ENCODE measurements around the gene ECM1. TPM values are rescaled to one million over a fixed set of nuclear protein-coding genes. Genes with fewer than 3 reads are reported as not detected.

The ECM1 gene
- total and polyA plus RNA-seq, 2 donors (not counting 1 experiment from before 2014, with no cell fraction given): 1.9 to 2.3 TPM

DNA sequence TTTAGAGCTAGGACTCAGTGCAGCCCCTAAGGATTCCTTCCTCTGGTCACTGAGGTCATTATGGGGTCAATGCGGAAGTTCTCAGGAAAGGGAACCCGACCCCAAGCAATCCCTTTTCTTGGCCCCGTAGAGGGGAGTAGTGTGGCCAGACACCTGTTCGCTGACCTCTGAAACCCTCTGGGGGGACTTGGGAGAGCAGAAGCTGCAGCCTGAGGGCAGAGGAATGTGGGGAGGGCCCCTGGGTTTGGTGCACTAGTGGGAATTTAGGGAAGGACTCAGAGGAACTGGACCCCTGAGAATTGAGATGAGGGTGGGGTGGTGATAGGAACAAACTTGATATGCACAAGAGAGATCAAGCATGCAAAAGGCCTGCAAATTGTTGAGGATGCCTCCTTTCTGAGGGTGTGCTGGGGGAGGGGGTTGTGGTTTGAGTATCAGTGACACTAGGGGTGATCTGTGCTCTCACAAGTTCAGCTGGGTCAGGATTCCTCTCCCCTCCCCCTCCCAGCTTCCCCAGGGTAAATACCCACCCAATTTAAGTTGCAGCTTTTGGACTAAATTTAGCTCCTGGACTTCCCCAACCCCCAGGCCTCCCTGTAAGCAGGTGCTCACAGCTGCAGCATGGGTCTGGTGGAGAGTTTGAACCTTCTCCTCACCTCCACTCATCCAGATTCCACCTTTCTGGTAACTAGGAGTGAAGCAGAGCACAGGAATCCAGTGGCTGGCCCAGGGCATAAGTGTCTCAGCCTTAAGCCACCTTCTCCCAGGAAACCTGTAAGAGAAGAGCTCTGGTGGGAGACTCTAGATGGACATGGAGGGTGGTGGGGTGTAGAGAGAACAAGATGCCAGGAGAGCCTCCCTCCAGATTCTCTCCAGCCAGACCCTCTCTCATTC lies 54.8 kb downstream of the ECM1 start:
- Mint-ChIP-seq H3K27ac (peak overlapping the region; percentile 98), H3K4me3 (peak overlapping the region; percentile 99), H3K27me3 (no peaks in the 10 kb centered on the region), H3K4me1 (peaks cover 66% of the 10 kb centered on the region), H3K9me3 (ENCODE audit: insufficient read depth) (no peaks in the 10 kb centered on the region)
- 0% methylated on average over 4 of the region's 4 CpGs for WGBS (ENCODE audit: insufficient coverage)
- Histone ChIP-seq H3K9ac (ENCODE audit: low read length) (peak overlapping the region; percentile 93), H3K79me2 (ENCODE audit: control insufficient read depth, insufficient read depth, low read length) (peaks cover 36% of the 10 kb centered on the region), H3K27ac (ENCODE audit: low read length in 2 of 2) (peak overlapping the region; percentile 96 to 99), H3K4me3 (ENCODE audit: control extremely low read depth in 1 of 5, extremely low read depth in 1 of 5, insufficient read depth in 1 of 5, low read depth in 2 of 5, low read length in 4 of 5) (peak overlapping the region; percentile 63 to 89 (median 80)), H3K4me1 (ENCODE audit: control insufficient read depth in 2 of 2, insufficient read depth in 2 of 2, low read length in 2 of 2) (peaks cover 61 to 75% of the 10 kb centered on the region in 2 donors), H3K27me3 (replicated peaks in 1 of 4; ENCODE audit: control extremely low read depth in 1 of 4, control insufficient read depth in 3 of 4, insufficient read depth in 4 of 4, low read length in 3 of 4) (no peaks in the 10 kb centered on the region), H4K20me1 (ENCODE audit: control insufficient read depth, insufficient read depth, low read length, poor library complexity, severe bottlenecking) (peaks cover 3% of the 10 kb centered on the region), H2AFZ (ENCODE audit: insufficient read depth, low read depth, low read length, poor library complexity, severe bottlenecking) (no peak overlapping the region), H3K9me3 (ENCODE audit: control extremely low read depth in 1 of 3, control insufficient read depth in 2 of 3, insufficient read depth in 1 of 3, low read length in 2 of 3) (no peaks in the 10 kb centered on the region), H3K4me2 (replicated peaks; ENCODE audit: low read depth, low read length, poor library complexity, severe bottlenecking) (peak overlapping the region; percentile 90), H3K36me3 (replicated peaks in 1 of 2; ENCODE audit: control extremely low read depth in 1 of 2, control insufficient read depth in 1 of 2, extremely low read depth in 1 of 2, insufficient read depth in 2 of 2, low read length in 1 of 2) (no peaks in the 10 kb centered on the region)
- POLR2A ChIA-PET: interaction anchor here (0.5 to 10.3 kb wide), 12 partner anchors 11 to 75 kb away, joined by 3 to 371 read pairs (median 8); partner anchors contain the start of genes ENSA, MCL1 and TARS2
- CTCF ChIA-PET: interaction anchor here (0.7 to 14.8 kb wide), 17 partner anchors 14 to 627 kb away, joined by 3 to 661 read pairs (median 4); partner anchors contain the start of genes ENSA, FALEC, GOLPH3L and MCL1
- TF ChIP-seq CTCF (IDR thresholded peaks at IDR 0.05): no peak
- TF ChIP-seq EZH2 (IDR thresholded peaks at IDR 0.05; ENCODE audit: borderline replicate concordance, insufficient read depth, low read depth, low read length, poor library complexity, severe bottlenecking): no peak
- peak; percentile 61 for ATAC-seq (ENCODE audit: low read depth)
- intact Hi-C loops (cut with micrococcal nuclease): loop anchor here (1.0 to 5.0 kb wide), 10 partner anchors 11 to 496 kb away; partner anchors contain the start of genes ARNT, CDC42SE1, CTSS and ENSA
- DNase-seq: peak; percentile 97

Small RNA genes lying within 50 kb of the gene (small RNA-seq; reads per million reads assigned to genes)
- gene MIR4257 (ENCODE audit: insufficient read length, low read depth, low replicate concordance): not detected

Other genes with a start within 250 kb of the ECM1 start
- 134 and 135 TPM in 2 replicates for gene APH1A, start 239.1 kb upstream of the ECM1 start, total RNA-seq
- 165 and 197 TPM in 2 replicates for gene APH1A, start 239.1 kb upstream of the ECM1 start, polyA plus RNA-seq
- 0.76 and 1.5 TPM in 2 replicates for gene C1orf54, start 235.3 kb upstream of the ECM1 start, total RNA-seq
- gene C1orf54, start 235.3 kb upstream of the ECM1 start, polyA plus RNA-seq: 2.1 and 3.0 TPM in 2 replicates
- 0.27 TPM in 1 of 2 replicates, not detected in the other for gene CIART, start 225.6 kb upstream of the ECM1 start, total RNA-seq
- gene CIART, start 225.6 kb upstream of the ECM1 start, polyA plus RNA-seq: 0.46 and 0.74 TPM in 2 replicates
- 56.5 and 60.4 TPM in 2 replicates for gene MRPS21, start 214.2 kb upstream of the ECM1 start, total RNA-seq
- gene MRPS21, start 214.2 kb upstream of the ECM1 start, polyA plus RNA-seq: 47.2 and 50.1 TPM in 2 replicates
- 141 and 156 TPM in 2 replicates for gene PRPF3, start 186.6 kb upstream of the ECM1 start, total RNA-seq
- 83.1 and 104 TPM in 2 replicates for gene PRPF3, start 186.6 kb upstream of the ECM1 start, polyA plus RNA-seq
- gene RPRD2, start 144.0 kb upstream of the ECM1 start, total RNA-seq: 49.1 and 51.4 TPM in 2 replicates
- 16.6 and 17.8 TPM in 2 replicates for gene RPRD2, start 144.0 kb upstream of the ECM1 start, polyA plus RNA-seq
- gene TARS2, start 20.7 kb upstream of the ECM1 start, total RNA-seq: 48.4 and 53.6 TPM in 2 replicates
- gene TARS2, start 20.7 kb upstream of the ECM1 start, polyA plus RNA-seq: 30.4 and 42.2 TPM in 2 replicates
- 2.0 and 2.6 TPM in 2 replicates for gene FALEC, start 7.6 kb downstream of the ECM1 start, total RNA-seq
- gene FALEC, start 7.6 kb downstream of the ECM1 start, polyA plus RNA-seq: 1.1 and 3.7 TPM in 2 replicates
- 0.34 TPM in 1 of 2 replicates, not detected in the other for gene ADAMTSL4, start 41.3 kb downstream of the ECM1 start, total RNA-seq
- gene ADAMTSL4, start 41.3 kb downstream of the ECM1 start, polyA plus RNA-seq: 0.70 and 0.98 TPM in 2 replicates
- 214 and 219 TPM in 2 replicates for gene MCL1, start 71.5 kb downstream of the ECM1 start, total RNA-seq
- 163 and 266 TPM in 2 replicates for gene MCL1, start 71.5 kb downstream of the ECM1 start, polyA plus RNA-seq
- 115 and 119 TPM in 2 replicates for gene ENSA, start 121.5 kb downstream of the ECM1 start, total RNA-seq
- 65.5 and 85.5 TPM in 2 replicates for gene ENSA, start 121.5 kb downstream of the ECM1 start, polyA plus RNA-seq
- gene GOLPH3L, start 189.0 kb downstream of the ECM1 start, total RNA-seq: 22.1 and 25.3 TPM in 2 replicates
- gene GOLPH3L, start 189.0 kb downstream of the ECM1 start, polyA plus RNA-seq: 7.4 TPM in 2 replicates
- gene HORMAD1, start 212.8 kb downstream of the ECM1 start, total RNA-seq: 1.1 and 2.1 TPM in 2 replicates
- 0.43 and 0.94 TPM in 2 replicates for gene HORMAD1, start 212.8 kb downstream of the ECM1 start, polyA plus RNA-seq